ENCODE data around the gene MCOLN3. TPM values are rescaled to one million over a fixed set of nuclear protein-coding genes. Genes with fewer than 3 reads are reported as not detected.
A peak's percentile ranks its signal among the peaks of the same experiment; 100 is the strongest.

The MCOLN3 gene
- total and polyA plus RNA-seq, 9 of the 15 experiments (the other 6 are each of a cell fraction or from before 2014, with no cell fraction given), result 0.04 to 0.05 TPM; not detected in 7

DNA sequence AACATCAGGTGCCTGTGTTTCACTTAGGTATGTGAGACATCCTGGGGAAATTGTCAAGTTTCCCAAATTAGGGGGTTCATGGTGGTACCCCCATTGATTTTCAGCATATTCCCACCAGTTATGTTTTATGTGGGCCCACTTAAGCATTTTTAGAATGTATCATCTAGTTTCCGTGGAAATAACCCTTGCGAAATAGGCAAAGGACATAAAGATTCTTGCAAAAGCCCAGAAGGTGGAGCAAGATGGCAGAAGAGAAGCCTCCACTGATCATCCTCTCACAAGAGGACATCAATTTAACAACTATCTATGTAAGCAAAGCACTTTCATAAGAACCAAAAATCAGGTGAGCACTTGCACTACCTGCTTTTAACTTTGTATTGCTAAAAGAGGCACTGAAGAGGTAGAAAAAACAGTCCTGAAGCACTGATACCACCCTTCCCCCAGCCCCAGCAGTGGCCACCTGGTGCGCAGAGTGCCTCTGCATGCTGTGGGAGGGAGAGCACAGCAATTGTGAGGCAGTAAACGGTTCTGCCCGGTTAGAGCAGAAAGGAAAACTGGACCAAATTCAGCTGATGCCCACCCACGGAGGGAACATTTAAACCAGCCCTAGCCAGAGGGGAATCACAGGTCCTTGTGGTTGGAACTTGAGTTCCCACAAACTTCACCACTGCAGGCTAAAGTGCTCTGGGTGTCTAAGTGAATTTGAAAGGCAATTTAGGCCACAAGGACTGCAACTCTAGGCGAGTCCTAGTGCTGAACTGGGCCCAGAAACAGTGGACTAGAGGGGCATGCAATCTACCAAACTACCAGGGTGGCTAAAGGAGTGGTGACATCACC, 74.6 kb downstream of the MCOLN3 start:
- no peaks in the 10 kb centered on the region for H3K9me3 ChIP-seq (replicated peaks; ENCODE audit: control insufficient read depth, insufficient read depth, low read depth, low read length)
- no peak overlapping the region for H3K9ac ChIP-seq (ENCODE audit: insufficient read depth in 1 of 2, low read depth in 2 of 2, low read length in 2 of 2)
- no TSS peak for BruUV-seq (replicated peaks)
- H3K27me3 ChIP-seq (ENCODE audit: control insufficient read depth in 2 of 2, insufficient read depth in 2 of 2, low read length in 2 of 2), result no peaks in the 10 kb centered on the region
- H4K20me1 ChIP-seq (replicated peaks; ENCODE audit: control insufficient read depth, insufficient read depth, low read length), result no peaks in the 10 kb centered on the region
- ChIA-PET POLR2A (interaction anchor here (0.6 kb wide), 1 partner anchor 26 kb away, joined by 4 read pairs; no protein-coding TSS in a partner anchor), CTCF (ENCODE audit: low intra/inter-chr PET ratio) (no interaction called here)
- ATAC-seq (no peak), DNase-seq (ENCODE audit: extremely low read depth in 1 of 4, low spot score in 3 of 4) (no peak), FAIRE-seq (no peak)
- H3K79me2 ChIP-seq (ENCODE audit: control insufficient read depth, insufficient read depth, low read length), result no peaks in the 10 kb centered on the region
- no peak overlapping the region for H3K27ac ChIP-seq (ENCODE audit: extremely low read depth, low read depth, low read length)
- H3K4me3 ChIP-seq, result no peak overlapping the region
- H3K4me1 ChIP-seq (replicated peaks in 1 of 2; ENCODE audit: control insufficient read depth in 2 of 2, insufficient read depth in 2 of 2, low read length in 2 of 2), result no peaks in the 10 kb centered on the region
- no peak overlapping the region for H3K4me2 ChIP-seq (ENCODE audit: insufficient read depth, low read length)
- H2AFZ ChIP-seq (ENCODE audit: low read depth, low read length), result no peak overlapping the region
- TF ChIP-seq, protein P1, sequence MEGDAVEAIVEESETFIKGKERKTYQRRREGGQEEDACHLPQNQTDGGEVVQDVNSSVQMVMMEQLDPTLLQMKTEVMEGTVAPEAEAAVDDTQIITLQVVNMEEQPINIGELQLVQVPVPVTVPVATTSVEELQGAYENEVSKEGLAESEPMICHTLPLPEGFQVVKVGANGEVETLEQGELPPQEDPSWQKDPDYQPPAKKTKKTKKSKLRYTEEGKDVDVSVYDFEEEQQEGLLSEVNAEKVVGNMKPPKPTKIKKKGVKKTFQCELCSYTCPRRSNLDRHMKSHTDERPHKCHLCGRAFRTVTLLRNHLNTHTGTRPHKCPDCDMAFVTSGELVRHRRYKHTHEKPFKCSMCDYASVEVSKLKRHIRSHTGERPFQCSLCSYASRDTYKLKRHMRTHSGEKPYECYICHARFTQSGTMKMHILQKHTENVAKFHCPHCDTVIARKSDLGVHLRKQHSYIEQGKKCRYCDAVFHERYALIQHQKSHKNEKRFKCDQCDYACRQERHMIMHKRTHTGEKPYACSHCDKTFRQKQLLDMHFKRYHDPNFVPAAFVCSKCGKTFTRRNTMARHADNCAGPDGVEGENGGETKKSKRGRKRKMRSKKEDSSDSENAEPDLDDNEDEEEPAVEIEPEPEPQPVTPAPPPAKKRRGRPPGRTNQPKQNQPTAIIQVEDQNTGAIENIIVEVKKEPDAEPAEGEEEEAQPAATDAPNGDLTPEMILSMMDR (IDR thresholded peaks at IDR 0.05 in 2 of 3, conservative IDR thresholded peaks at IDR 0.05 in 1 of 3; ENCODE audit: insufficient read depth in 2 of 3, low read depth in 1 of 3, low read length in 3 of 3), result peak in 1 of 3 experiments; percentile 17; a peak in 1 of 6 replicates
- TF ChIP-seq HDAC1 (IDR thresholded peaks at IDR 0.05) (no peak), CEBPB (tag; IDR thresholded peaks at IDR 0.05) (peak; percentile 78)
- H3K9me1 ChIP-seq (ENCODE audit: control insufficient read depth, insufficient read depth, low read length), result no peaks in the 10 kb centered on the region
- H3K36me3 ChIP-seq (ENCODE audit: control insufficient read depth, insufficient read depth, low read length), result no peaks in the 10 kb centered on the region
- in situ Hi-C loops (cut with MboI) (no loop called here), intact Hi-C loops (cut with micrococcal nuclease) (no loop called here)
- under 1% methylated on average over 7 of the region's 7 CpGs for WGBS (ENCODE audit: insufficient coverage, low coverage, missing lambda C conversion rate)
